Panc1 (cell line): Measurements from ENCODE around the gene ANXA6.

Experiments
- POLR2AphosphoS5 ChIP-seq: IDR thresholded peaks from 2 replicates; pipeline ENCODE4 v1.6.1; 2012; ENCODE audit warnings: mild to moderate bottlenecking, low read depth, low read length, moderate library complexity
- SIN3A ChIP-seq: IDR thresholded peaks from 2 replicates; pipeline ENCODE4 v1.6.1; 2012; ENCODE audit warnings: low read depth, mild to moderate bottlenecking, low read length, moderate library complexity, borderline replicate concordance; ENCODE audit not compliant: insufficient read depth
- TCF7L2 ChIP-seq: IDR thresholded peaks from 2 replicates; pipeline ENCODE4 v1.6.1; 2011; ENCODE audit warnings: mild to moderate bottlenecking, low read depth, low read length, inconsistent platforms
- TF ChIP-seq, protein P1 (sequence below): fragments of 450-650 bp; IDR thresholded peaks from 2 replicates; pipeline ENCODE4 v1.5.1; 2017; ENCODE audit warnings: mild to moderate bottlenecking
- TF ChIP-seq, protein P2 (sequence below), 2 experiments: IDR thresholded peaks; 2 replicates each; pipeline ENCODE4 v1.6.1; 2011 to 2012; ENCODE audit warnings: low read depth in 2 of 2, control low read depth in 1 of 2, low read length in 1 of 2, mild to moderate bottlenecking in 1 of 2, moderate library complexity in 1 of 2; ENCODE audit not compliant: insufficient read depth in 1 of 2

DNA sequence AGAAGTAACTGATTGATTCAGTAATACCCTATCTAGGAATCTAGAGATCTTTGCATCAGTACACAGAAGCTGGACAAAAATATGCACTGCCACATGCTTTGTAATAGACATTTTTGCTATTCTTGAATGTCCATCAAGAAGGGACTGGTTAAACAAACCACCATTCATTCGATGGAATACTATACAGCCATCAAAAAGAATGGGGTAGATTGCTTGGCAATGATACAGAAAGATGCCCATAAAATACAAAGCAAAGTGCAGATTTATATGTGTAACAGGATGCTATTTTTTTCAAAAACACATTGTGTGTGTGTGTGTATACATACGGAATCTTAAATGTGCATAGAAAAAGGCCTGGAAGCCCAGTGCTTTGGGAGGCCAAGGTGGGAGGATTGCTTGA is 84.3 kb downstream of the ANXA6 start:
- TF ChIP-seq, protein P1, sequence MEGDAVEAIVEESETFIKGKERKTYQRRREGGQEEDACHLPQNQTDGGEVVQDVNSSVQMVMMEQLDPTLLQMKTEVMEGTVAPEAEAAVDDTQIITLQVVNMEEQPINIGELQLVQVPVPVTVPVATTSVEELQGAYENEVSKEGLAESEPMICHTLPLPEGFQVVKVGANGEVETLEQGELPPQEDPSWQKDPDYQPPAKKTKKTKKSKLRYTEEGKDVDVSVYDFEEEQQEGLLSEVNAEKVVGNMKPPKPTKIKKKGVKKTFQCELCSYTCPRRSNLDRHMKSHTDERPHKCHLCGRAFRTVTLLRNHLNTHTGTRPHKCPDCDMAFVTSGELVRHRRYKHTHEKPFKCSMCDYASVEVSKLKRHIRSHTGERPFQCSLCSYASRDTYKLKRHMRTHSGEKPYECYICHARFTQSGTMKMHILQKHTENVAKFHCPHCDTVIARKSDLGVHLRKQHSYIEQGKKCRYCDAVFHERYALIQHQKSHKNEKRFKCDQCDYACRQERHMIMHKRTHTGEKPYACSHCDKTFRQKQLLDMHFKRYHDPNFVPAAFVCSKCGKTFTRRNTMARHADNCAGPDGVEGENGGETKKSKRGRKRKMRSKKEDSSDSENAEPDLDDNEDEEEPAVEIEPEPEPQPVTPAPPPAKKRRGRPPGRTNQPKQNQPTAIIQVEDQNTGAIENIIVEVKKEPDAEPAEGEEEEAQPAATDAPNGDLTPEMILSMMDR = no peak
- TF ChIP-seq, protein P2, sequence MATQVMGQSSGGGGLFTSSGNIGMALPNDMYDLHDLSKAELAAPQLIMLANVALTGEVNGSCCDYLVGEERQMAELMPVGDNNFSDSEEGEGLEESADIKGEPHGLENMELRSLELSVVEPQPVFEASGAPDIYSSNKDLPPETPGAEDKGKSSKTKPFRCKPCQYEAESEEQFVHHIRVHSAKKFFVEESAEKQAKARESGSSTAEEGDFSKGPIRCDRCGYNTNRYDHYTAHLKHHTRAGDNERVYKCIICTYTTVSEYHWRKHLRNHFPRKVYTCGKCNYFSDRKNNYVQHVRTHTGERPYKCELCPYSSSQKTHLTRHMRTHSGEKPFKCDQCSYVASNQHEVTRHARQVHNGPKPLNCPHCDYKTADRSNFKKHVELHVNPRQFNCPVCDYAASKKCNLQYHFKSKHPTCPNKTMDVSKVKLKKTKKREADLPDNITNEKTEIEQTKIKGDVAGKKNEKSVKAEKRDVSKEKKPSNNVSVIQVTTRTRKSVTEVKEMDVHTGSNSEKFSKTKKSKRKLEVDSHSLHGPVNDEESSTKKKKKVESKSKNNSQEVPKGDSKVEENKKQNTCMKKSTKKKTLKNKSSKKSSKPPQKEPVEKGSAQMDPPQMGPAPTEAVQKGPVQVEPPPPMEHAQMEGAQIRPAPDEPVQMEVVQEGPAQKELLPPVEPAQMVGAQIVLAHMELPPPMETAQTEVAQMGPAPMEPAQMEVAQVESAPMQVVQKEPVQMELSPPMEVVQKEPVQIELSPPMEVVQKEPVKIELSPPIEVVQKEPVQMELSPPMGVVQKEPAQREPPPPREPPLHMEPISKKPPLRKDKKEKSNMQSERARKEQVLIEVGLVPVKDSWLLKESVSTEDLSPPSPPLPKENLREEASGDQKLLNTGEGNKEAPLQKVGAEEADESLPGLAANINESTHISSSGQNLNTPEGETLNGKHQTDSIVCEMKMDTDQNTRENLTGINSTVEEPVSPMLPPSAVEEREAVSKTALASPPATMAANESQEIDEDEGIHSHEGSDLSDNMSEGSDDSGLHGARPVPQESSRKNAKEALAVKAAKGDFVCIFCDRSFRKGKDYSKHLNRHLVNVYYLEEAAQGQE (IDR thresholded peaks at IDR 0.05; ENCODE audit: insufficient read depth in 1 of 2, low read depth in 2 of 2, low read length in 1 of 2) = no peak
- TF ChIP-seq TCF7L2 (no peak), SIN3A (no peak), POLR2AphosphoS5 (no peak)
